Fibroblast of skin of left biceps (primary cell): ENCODE data around the gene SFI1.
"Not testable (repeated sequence)": the region's sequence is repeated elsewhere in the genome, so short reads cannot be mapped to it uniquely, and the experiment has no call there.

ENCODE experiments used
- DNase-seq, 2 experiments: peaks; one replicate each; pipeline ENCODE4 v3.0.0-alpha.2; 2013; ENCODE audit warnings: low read depth in 2 of 2

Gene SFI1

GRCh38 chr22:31544481-31545480 lies 48.4 kb downstream of the SFI1 start:
- no peak for DNase-seq

GRCh38 chr22:31550871-31551370 lies 54.6 kb downstream of the SFI1 start:
- no peak for DNase-seq

GRCh38 chr22:31556627-31557203 lies 60.4 kb downstream of the SFI1 start:
- DNase-seq: peak in 1 of 2 experiments; percentile 4

GRCh38 chr22:31558546-31558945 lies 62.2 kb downstream of the SFI1 start:
- DNase-seq: not testable (repeated sequence)

GRCh38 chr22:31561238-31561887 lies 65.0 kb downstream of the SFI1 start:
- DNase-seq: peak; percentile 27 to 36

- DNase-seq: no peak
Observed at GRCh38 chr22:31561970-31562369, 65.6 kb downstream of the SFI1 start.

GRCh38 chr22:31566484-31566883 lies 70.1 kb downstream of the SFI1 start:
- no peak for DNase-seq

- DNase-seq: no peak
Observed at GRCh38 chr22:31567196-31567595, 70.9 kb downstream of the SFI1 start.

GRCh38 chr22:31567702-31568101 lies 71.4 kb downstream of the SFI1 start:
- DNase-seq: no peak

GRCh38 chr22:31569126-31569525 lies 72.8 kb downstream of the SFI1 start:
- no peak for DNase-seq

- DNase-seq: no peak
Observed at GRCh38 chr22:31572939-31573338, 76.6 kb downstream of the SFI1 start.

GRCh38 chr22:31574055-31574670 lies 77.8 kb downstream of the SFI1 start:
- no peak for DNase-seq

GRCh38 chr22:31575190-31575589 lies 78.9 kb downstream of the SFI1 start:
- DNase-seq: no peak

GRCh38 chr22:31577711-31578110 lies 81.4 kb downstream of the SFI1 start:
- no peak for DNase-seq

GRCh38 chr22:31578171-31578570 lies 81.8 kb downstream of the SFI1 start:
- DNase-seq: no peak

GRCh38 chr22:31579835-31580242 lies 83.5 kb downstream of the SFI1 start:
- DNase-seq: no peak

GRCh38 chr22:31583861-31584485 lies 87.6 kb downstream of the SFI1 start:
- DNase-seq: no peak

- DNase-seq: no peak
Observed at GRCh38 chr22:31584804-31585160, 88.4 kb downstream of the SFI1 start.

GRCh38 chr22:31585161-31585859 lies 89.0 kb downstream of the SFI1 start:
- DNase-seq: no peak

- no peak for DNase-seq
Observed at GRCh38 chr22:31586137-31586920, 90.0 kb downstream of the SFI1 start.
